Measurements from ENCODE around the gene ELN.
"Not testable (repeated sequence)": the region's sequence is repeated elsewhere in the genome, so short reads cannot be mapped to it uniquely, and the experiment has no call there.

Gene ELN

GRCh38 chr7:74027683-74028320, at the start of gene ELN:
Gene ELN (plus strand): TSS chr7:74028173. CDS start chr7:74028188, 15 bp downstream.
- Mint-ChIP-seq H3K9me3 (no peaks in the 10 kb centered on the region), H3K4me3 (no peak within 1 kb of the TSS), H3K36me3 (no peaks in the 10 kb centered on the region), H3K27me3 (peaks cover 26% of the 10 kb centered on the region), H3K27ac (no peak within 1 kb of the TSS), H3K4me1 (peaks cover 16% of the 10 kb centered on the region)

- Mint-ChIP-seq H3K9me3 (no peaks in the 10 kb centered on the region), H3K4me3 (no peak overlapping the region), H3K27ac (no peak overlapping the region), H3K4me1 (no peaks in the 10 kb centered on the region), H3K36me3 (no peaks in the 10 kb centered on the region), H3K27me3 (peaks cover 2% of the 10 kb centered on the region)
Observed at GRCh38 chr7:73978661-73979563, 49.1 kb upstream of the ELN start.

- H3K4me3 Mint-ChIP-seq, H3K27ac Mint-ChIP-seq, H3K4me1 Mint-ChIP-seq, H3K9me3 Mint-ChIP-seq, H3K27me3 Mint-ChIP-seq, H3K36me3 Mint-ChIP-seq: not testable (repeated sequence)
Observed at GRCh38 chr7:73979656-73980055, 48.3 kb upstream of the ELN start.

GRCh38 chr7:73980206-73980605, 47.8 kb upstream of the ELN start:
- Mint-ChIP-seq H3K36me3 (no peaks in the 10 kb centered on the region), H3K9me3 (no peaks in the 10 kb centered on the region), H3K4me3 (no peak overlapping the region), H3K27me3 (peaks cover 2% of the 10 kb centered on the region), H3K27ac (no peak overlapping the region), H3K4me1 (no peaks in the 10 kb centered on the region)

DNA sequence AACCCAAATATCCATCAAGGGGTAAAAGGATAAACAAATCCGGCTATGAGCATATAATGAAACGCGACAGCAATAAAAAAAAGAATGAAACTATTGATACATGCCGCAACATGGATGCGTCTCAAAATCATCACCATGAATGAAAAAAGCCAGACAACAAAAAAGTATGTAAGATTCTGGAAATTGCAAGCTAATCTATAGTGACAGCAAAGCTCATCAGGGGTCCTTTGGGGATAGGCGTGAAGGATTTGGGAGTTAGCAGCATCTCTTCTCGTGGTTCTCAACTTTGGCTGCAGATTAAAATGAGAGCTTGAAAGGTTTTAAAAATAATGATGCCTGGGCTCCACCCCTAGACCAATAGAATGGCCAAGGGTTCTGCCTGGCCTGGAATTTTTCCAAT, 46.0 kb upstream of the ELN start:
- H3K27ac Mint-ChIP-seq = no peak overlapping the region

GRCh38 chr7:73983437-73984164, 44.4 kb upstream of the ELN start:
- H3K36me3 Mint-ChIP-seq = no peaks in the 10 kb centered on the region
- no peak overlapping the region for H3K4me3 Mint-ChIP-seq
- H3K27ac Mint-ChIP-seq = no peak overlapping the region

More for the DNA sequence above, 46.0 kb upstream of the ELN start:
- Mint-ChIP-seq H3K36me3 (no peaks in the 10 kb centered on the region), H3K4me3 (no peak overlapping the region), H3K27me3 (peaks cover 2% of the 10 kb centered on the region), H3K9me3 (no peaks in the 10 kb centered on the region), H3K4me1 (no peaks in the 10 kb centered on the region)

GRCh38 chr7:73984481-73985205, 43.3 kb upstream of the ELN start:
- Mint-ChIP-seq H3K4me3 (no peak overlapping the region), H3K27me3 (peaks cover 2% of the 10 kb centered on the region), H3K4me1 (no peaks in the 10 kb centered on the region), H3K9me3 (no peaks in the 10 kb centered on the region), H3K27ac (no peak overlapping the region), H3K36me3 (no peaks in the 10 kb centered on the region)

More at GRCh38 chr7:73983437-73984164, 44.4 kb upstream of the ELN start:
- Mint-ChIP-seq H3K9me3 (no peaks in the 10 kb centered on the region), H3K4me1 (no peaks in the 10 kb centered on the region), H3K27me3 (peaks cover 2% of the 10 kb centered on the region)

GRCh38 chr7:73985737-73986141, 42.2 kb upstream of the ELN start:
- Mint-ChIP-seq H3K36me3 (no peaks in the 10 kb centered on the region), H3K9me3 (no peaks in the 10 kb centered on the region), H3K27me3 (no peaks in the 10 kb centered on the region), H3K4me3 (no peak overlapping the region), H3K27ac (no peak overlapping the region), H3K4me1 (no peaks in the 10 kb centered on the region)

DNA sequence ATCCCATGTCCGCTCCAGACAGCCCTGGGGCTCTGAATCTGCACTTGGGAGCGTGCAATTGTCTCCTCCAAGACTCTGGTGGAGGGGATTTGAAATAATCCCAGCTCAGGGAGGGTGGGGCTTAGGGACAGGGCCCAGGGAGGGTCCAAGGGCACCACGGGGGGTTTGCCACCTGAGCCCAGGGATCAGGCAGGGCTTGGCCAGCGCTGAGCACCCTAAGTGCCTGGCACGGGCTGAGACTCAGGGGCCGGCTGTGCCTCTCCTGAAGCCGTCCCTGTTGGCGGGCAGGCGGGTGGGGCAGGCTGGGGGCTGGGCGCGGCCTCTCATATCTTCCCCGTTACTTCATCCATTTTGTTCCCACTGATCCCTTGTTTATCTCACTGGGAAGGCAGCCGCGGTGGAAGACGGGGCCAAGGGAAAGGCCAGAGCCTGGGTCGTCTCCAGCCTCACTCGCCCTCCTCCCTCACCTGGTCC, 41.8 kb upstream of the ELN start:
- H3K27ac Mint-ChIP-seq = no peak overlapping the region
- H3K4me1 Mint-ChIP-seq = no peaks in the 10 kb centered on the region
- H3K36me3 Mint-ChIP-seq = no peaks in the 10 kb centered on the region
- no peaks in the 10 kb centered on the region for H3K27me3 Mint-ChIP-seq
- no peaks in the 10 kb centered on the region for H3K9me3 Mint-ChIP-seq
- no peak overlapping the region for H3K4me3 Mint-ChIP-seq

DNA sequence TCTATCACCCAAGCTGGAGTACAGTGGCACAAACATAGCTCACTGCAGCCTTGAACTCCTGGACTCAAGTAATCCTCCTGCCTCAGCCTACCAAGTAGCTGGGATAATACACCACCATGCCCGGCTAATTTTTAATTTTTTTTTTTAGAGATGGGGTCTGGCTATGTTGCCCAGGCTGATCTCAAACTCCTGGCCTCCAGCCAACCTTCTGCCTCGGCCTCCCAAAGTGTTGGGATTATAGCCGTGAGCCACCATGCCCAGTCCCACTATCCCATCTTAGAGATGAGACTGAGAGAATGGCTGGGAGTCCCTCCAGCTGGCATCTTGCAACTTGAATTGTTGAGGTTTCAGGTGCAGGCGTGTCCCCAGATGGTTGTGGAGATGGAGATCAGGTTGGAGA, 40.7 kb upstream of the ELN start:
- H3K27me3 Mint-ChIP-seq = no peaks in the 10 kb centered on the region
- H3K4me1 Mint-ChIP-seq = no peaks in the 10 kb centered on the region
- H3K4me3 Mint-ChIP-seq = no peak overlapping the region
- no peaks in the 10 kb centered on the region for H3K9me3 Mint-ChIP-seq
- no peaks in the 10 kb centered on the region for H3K36me3 Mint-ChIP-seq
- no peak overlapping the region for H3K27ac Mint-ChIP-seq

DNA sequence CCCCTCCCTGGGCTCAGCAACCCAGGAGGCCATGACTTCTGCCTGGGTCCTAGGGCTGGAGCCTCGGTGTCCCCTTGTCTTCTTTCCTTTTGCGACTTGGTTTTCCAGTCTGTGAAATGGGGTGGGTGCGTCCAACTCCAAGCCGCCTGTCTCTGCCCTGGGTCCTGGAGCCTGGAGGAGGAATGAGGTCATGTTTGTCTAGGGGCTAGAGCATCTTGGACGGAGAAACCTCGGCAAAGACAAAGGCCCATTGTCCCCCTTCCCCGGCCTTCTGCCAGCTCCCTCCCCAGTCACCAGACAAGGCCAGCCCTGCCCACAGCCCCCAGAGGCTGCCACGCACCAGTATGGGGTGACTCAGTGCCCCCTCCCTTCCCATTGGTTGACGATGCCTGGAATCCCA, 39.8 kb upstream of the ELN start:
- no peaks in the 10 kb centered on the region for H3K36me3 Mint-ChIP-seq
- H3K27ac Mint-ChIP-seq = no peak overlapping the region
- H3K9me3 Mint-ChIP-seq = no peaks in the 10 kb centered on the region
- H3K27me3 Mint-ChIP-seq = no peaks in the 10 kb centered on the region
- no peaks in the 10 kb centered on the region for H3K4me1 Mint-ChIP-seq
- no peak overlapping the region for H3K4me3 Mint-ChIP-seq

- peaks cover 3% of the 10 kb centered on the region for H3K27me3 Mint-ChIP-seq
- H3K36me3 Mint-ChIP-seq = no peaks in the 10 kb centered on the region
- peaks cover 5% of the 10 kb centered on the region for H3K9me3 Mint-ChIP-seq
- no peaks in the 10 kb centered on the region for H3K4me1 Mint-ChIP-seq
- no peak overlapping the region for H3K4me3 Mint-ChIP-seq
- H3K27ac Mint-ChIP-seq = no peak overlapping the region
Observed at GRCh38 chr7:73991522-73992100, 36.4 kb upstream of the ELN start.

DNA sequence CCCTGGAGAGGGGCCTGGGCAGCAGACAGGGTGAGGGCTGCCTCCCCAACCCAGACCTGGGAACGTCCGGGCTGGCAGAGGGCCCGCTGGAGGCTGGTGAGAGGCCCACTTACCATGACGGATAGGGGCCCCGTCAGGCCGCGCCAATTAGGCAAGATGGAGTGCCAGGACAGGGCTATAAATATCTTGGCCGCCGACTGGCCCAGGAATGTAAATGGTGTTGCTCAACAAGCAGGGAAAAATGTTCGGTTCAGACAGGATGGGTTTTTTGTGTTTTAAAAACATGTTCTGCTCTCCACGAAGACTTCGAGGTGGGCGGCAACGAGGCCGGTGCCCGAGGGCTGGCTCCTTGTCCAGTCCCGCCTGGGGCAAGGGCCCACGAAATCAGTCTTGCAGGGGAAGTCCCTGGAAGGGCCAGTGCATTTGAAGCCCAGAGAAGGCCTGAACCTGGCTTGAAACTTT, 35.8 kb upstream of the ELN start:
- H3K4me1 Mint-ChIP-seq = no peaks in the 10 kb centered on the region

GRCh38 chr7:73994023-73994422, 34.0 kb upstream of the ELN start:
- no peaks in the 10 kb centered on the region for H3K36me3 Mint-ChIP-seq
- no peaks in the 10 kb centered on the region for H3K4me1 Mint-ChIP-seq
- no peak overlapping the region for H3K4me3 Mint-ChIP-seq
- H3K27me3 Mint-ChIP-seq = peaks cover 3% of the 10 kb centered on the region
- H3K27ac Mint-ChIP-seq = no peak overlapping the region
- H3K9me3 Mint-ChIP-seq = peaks cover 5% of the 10 kb centered on the region

More for the DNA sequence above, 35.8 kb upstream of the ELN start:
- Mint-ChIP-seq H3K9me3 (peaks cover 5% of the 10 kb centered on the region), H3K4me3 (no peak overlapping the region), H3K27me3 (peaks cover 3% of the 10 kb centered on the region), H3K36me3 (no peaks in the 10 kb centered on the region), H3K27ac (no peak overlapping the region)

DNA sequence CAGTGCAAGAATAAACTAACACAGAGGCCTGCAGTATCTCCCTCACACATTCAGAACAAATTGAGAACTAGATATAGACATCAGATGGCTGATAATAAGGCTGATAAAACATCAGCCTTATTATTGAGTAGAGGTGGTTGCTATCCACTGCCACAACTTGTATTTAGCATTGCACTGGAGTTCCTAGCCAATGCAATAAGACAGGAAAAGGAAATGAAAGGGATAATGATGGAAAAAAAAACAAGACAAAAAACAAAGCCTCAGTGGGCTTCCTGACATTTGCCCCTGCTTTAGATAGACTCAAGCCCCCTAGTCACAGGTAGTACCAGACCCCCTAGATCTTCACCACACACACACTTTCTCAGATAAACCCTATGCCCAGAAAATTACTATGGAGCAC, 33.2 kb upstream of the ELN start:
- Mint-ChIP-seq H3K4me3 (no peak overlapping the region), H3K27ac (no peak overlapping the region), H3K9me3 (peaks cover 5% of the 10 kb centered on the region), H3K4me1 (no peaks in the 10 kb centered on the region), H3K27me3 (peaks cover 3% of the 10 kb centered on the region), H3K36me3 (no peaks in the 10 kb centered on the region)
